WTC11 (cell line): ENCODE results near the gene ALOXE3. TPM values are rescaled to one million over a fixed set of nuclear protein-coding genes. Genes with fewer than 3 reads are reported as not detected.
A peak's percentile ranks its signal among the peaks of the same experiment; 100 is the strongest.

Experiments used
- ATAC-seq: fragments of 200-7000 bp; cut with Tn5 transposase; 2 replicates; pipeline ENCODE4 v1.10.0; 2021; ENCODE audit warnings: mild to moderate bottlenecking, moderate library complexity
- CTCF ChIA-PET: fragments of 300-600 bp; sonication (Branson Sonifier 250); formaldehyde crosslinking; loops from one replicate; lab custom pipeline; 2021; ENCODE audit warnings: antibody characterized with exemption; lab: Charles Lee
- POLR2A ChIA-PET: fragments of 350-600 bp; sonication (Branson Sonifier 250); formaldehyde crosslinking; loops from one replicate; lab custom pipeline; 2021; ENCODE audit warnings: antibody characterized with exemption; lab: Charles Lee
- DNase-seq: peaks from one replicate; pipeline ENCODE4 v3.0.0; 2021; ENCODE audit warnings: low spot score
- H3K27ac Mint-ChIP-seq: 2 replicates; pipeline ENCODE4 v1.8.0; 2021; ENCODE audit warnings: mixed read lengths
- H3K27me3 Mint-ChIP-seq: 2 replicates; pipeline ENCODE4 v1.8.0; 2021; ENCODE audit warnings: low read depth, mild to moderate bottlenecking, moderate library complexity, mixed read lengths
- H3K36me3 Mint-ChIP-seq: 2 replicates; pipeline ENCODE4 v1.8.0; 2021; ENCODE audit warnings: mixed read lengths
- H3K4me1 Mint-ChIP-seq: 2 replicates; pipeline ENCODE4 v1.8.0; 2022; ENCODE audit warnings: mixed read lengths
- H3K4me3 Mint-ChIP-seq: 2 replicates; pipeline ENCODE4 v1.8.0; 2021; ENCODE audit warnings: mild to moderate bottlenecking, moderate library complexity, mixed read lengths
- H3K9me3 Mint-ChIP-seq: 2 replicates; pipeline ENCODE4 v1.8.0; 2021; ENCODE audit warnings: mixed read lengths
- ARID4B ChIP-seq: sonication (generic); formaldehyde crosslinking; IDR thresholded peaks from 2 replicates; pipeline ENCODE4 v1.8.0; 2023; ENCODE audit warnings: missing genetic modification reagents, mild to moderate bottlenecking, borderline replicate concordance
- ATF3 ChIP-seq: sonication (generic); formaldehyde crosslinking; conservative IDR thresholded peaks from 2 replicates; pipeline ENCODE4 v1.8.1; 2022; ENCODE audit warnings: mild to moderate bottlenecking, missing genetic modification reagents
- CDX4 ChIP-seq: fragments of 250-450 bp; sonication (Bioruptor Pico); IDR thresholded peaks from 2 replicates; pipeline ENCODE4 v1.9.0; 2021; ENCODE audit warnings: moderate library complexity, mild to moderate bottlenecking, inconsistent platforms, borderline replicate concordance
- CREM ChIP-seq: sonication (generic); formaldehyde crosslinking; IDR thresholded peaks from 2 replicates; pipeline ENCODE4 v1.8.1; 2022; ENCODE audit warnings: mild to moderate bottlenecking, missing genetic modification reagents, moderate library complexity
- CTCF ChIP-seq: fragments of 200-600 bp; IDR thresholded peaks from 2 replicates; pipeline ENCODE4 v1.8.0; 2022; ENCODE audit warnings: antibody characterized with exemption
- ETV6 ChIP-seq: sonication (generic); formaldehyde crosslinking; IDR thresholded peaks from 2 replicates; pipeline ENCODE4 v1.8.1; 2022; ENCODE audit warnings: mild to moderate bottlenecking, missing genetic modification reagents
- GABPB1 ChIP-seq: sonication (generic); formaldehyde crosslinking; IDR thresholded peaks from 2 replicates; pipeline ENCODE4 v1.8.1; 2023; ENCODE audit warnings: mild to moderate bottlenecking, missing genetic modification reagents
- HMGXB4 ChIP-seq: sonication (generic); formaldehyde crosslinking; IDR thresholded peaks from 2 replicates; pipeline ENCODE4 v1.8.1; 2023; ENCODE audit warnings: mild to moderate bottlenecking, moderate library complexity, missing genetic modification reagents
- JAZF1 ChIP-seq: fragments of 250-450 bp; sonication (Bioruptor Pico); IDR thresholded peaks from 2 replicates; pipeline ENCODE4 v1.9.0; 2021; ENCODE audit warnings: moderate library complexity, mild to moderate bottlenecking, inconsistent platforms
- MAX ChIP-seq: sonication (generic); formaldehyde crosslinking; IDR thresholded peaks from 2 replicates; pipeline ENCODE4 v1.8.0; 2022; ENCODE audit warnings: mild to moderate bottlenecking, missing genetic modification reagents
- MYBL2 ChIP-seq: sonication (generic); formaldehyde crosslinking; IDR thresholded peaks from 2 replicates; pipeline ENCODE4 v1.8.1; 2023; ENCODE audit warnings: mild to moderate bottlenecking, moderate library complexity, missing genetic modification reagents
- PRRX2 ChIP-seq: fragments of 250-450 bp; sonication (Bioruptor Pico); IDR thresholded peaks from 2 replicates; pipeline ENCODE4 v1.8.0; 2021; ENCODE audit warnings: mild to moderate bottlenecking
- RORB ChIP-seq: fragments of 250-450 bp; sonication (Bioruptor Pico); IDR thresholded peaks from 2 replicates; pipeline ENCODE4 v1.9.0; 2021; ENCODE audit warnings: mild to moderate bottlenecking
- SP1 ChIP-seq: sonication (generic); formaldehyde crosslinking; conservative IDR thresholded peaks from 2 replicates; pipeline ENCODE4 v1.8.1; 2022; ENCODE audit warnings: missing genetic modification reagents
- TEAD1 ChIP-seq: sonication (generic); formaldehyde crosslinking; IDR thresholded peaks from 2 replicates; pipeline ENCODE4 v1.8.0; 2022; ENCODE audit warnings: mild to moderate bottlenecking, missing genetic modification reagents
- USF1 ChIP-seq: sonication (generic); formaldehyde crosslinking; IDR thresholded peaks from 2 replicates; pipeline ENCODE4 v1.8.0; 2022; ENCODE audit warnings: mild to moderate bottlenecking, missing genetic modification reagents
- ZBTB21 ChIP-seq: sonication (generic); formaldehyde crosslinking; IDR thresholded peaks from 2 replicates; pipeline ENCODE4 v1.8.1; 2023; ENCODE audit warnings: mild to moderate bottlenecking, missing genetic modification reagents, borderline replicate concordance
- ZMAT4 ChIP-seq: fragments of 250-450 bp; sonication (Bioruptor Pico); IDR thresholded peaks from 2 replicates; pipeline ENCODE4 v1.9.0; 2021; ENCODE audit warnings: mild to moderate bottlenecking
- ZNF138 ChIP-seq: sonication (generic); formaldehyde crosslinking; conservative IDR thresholded peaks from 2 replicates; pipeline ENCODE4 v1.8.1; 2022; ENCODE audit warnings: mild to moderate bottlenecking, moderate library complexity, missing genetic modification reagents
- ZNF232 ChIP-seq: sonication (generic); formaldehyde crosslinking; IDR thresholded peaks from 2 replicates; pipeline ENCODE4 v1.8.0; 2022; ENCODE audit warnings: mild to moderate bottlenecking, missing genetic modification reagents
- total RNA-seq: library from RNA; stranded (reverse); gene quantifications from 3 replicates; pipeline ENCODE4 v1.2.3, GENCODE V29; 2021

The ALOXE3 gene
- total RNA-seq, 1 experiment from 2014 or later: 0.81 TPM

GRCh38 chr17:8140065-8141029, 22.0 kb upstream of the ALOXE3 start:
- CTCF ChIA-PET: interaction anchor here (0.6 to 3.6 kb wide), 9 partner anchors 11 to 227 kb away, joined by 3 to 25 read pairs (median 4); partner anchors contain the start of genes ALOXE3, HES7 and PER1
- H3K27ac Mint-ChIP-seq: no peak overlapping the region
- H3K4me3 Mint-ChIP-seq: no peak overlapping the region
- peaks cover 15% of the 10 kb centered on the region for H3K36me3 Mint-ChIP-seq
- no peaks in the 10 kb centered on the region; the same call in 1 of the 2 replicates for H3K27me3 Mint-ChIP-seq
- H3K4me1 Mint-ChIP-seq: 0 out of 2 replicates have a peak, but pooled peaks cover 2% of the 10 kb centered on the region
- no peak for DNase-seq
- TF ChIP-seq ZMAT4: no peak
- POLR2A ChIA-PET: interaction anchor here (1.1 to 2.3 kb wide), 3 partner anchors 12 to 16 kb away, joined by 4 to 12 read pairs (median 5); partner anchors contain the start of gene PER1
- no peak for ATAC-seq
- H3K9me3 Mint-ChIP-seq: no peaks in the 10 kb centered on the region

GRCh38 chr17:8138672-8139371, 20.5 kb upstream of the ALOXE3 start:
- ChIA-PET CTCF (interaction anchor here (0.8 to 3.6 kb wide), 8 partner anchors 12 to 45 kb away, joined by 3 to 25 read pairs (median 6); partner anchors contain the start of genes ALOXE3, HES7 and PER1), POLR2A (interaction anchor here (1.1 to 2.3 kb wide), 3 partner anchors 13 to 34 kb away, joined by 3 to 12 read pairs (median 4); partner anchors contain the start of gene PER1)
- ATAC-seq: peak; percentile 91
- no peaks in the 10 kb centered on the region for H3K9me3 Mint-ChIP-seq
- H3K4me1 Mint-ChIP-seq: peaks cover 8% of the 10 kb centered on the region
- DNase-seq: peak; percentile 97
- no peak overlapping the region for H3K27ac Mint-ChIP-seq
- H3K27me3 Mint-ChIP-seq: no peaks in the 10 kb centered on the region; the same call in 1 of the 2 replicates
- H3K4me3 Mint-ChIP-seq: no peak overlapping the region
- H3K36me3 Mint-ChIP-seq: peaks cover 10% of the 10 kb centered on the region
- peak; percentile 34 for TF ChIP-seq CREM (CRISPR knock-in tag)
- TF ChIP-seq SP1 (CRISPR knock-in tag): peak; percentile 71
- TF ChIP-seq GABPB1 (CRISPR knock-in tag): peak; percentile 87
- peak; percentile 46; the same call in 1 of the 2 replicates for TF ChIP-seq ETV6
- no peak for TF ChIP-seq MYBL2
- TF ChIP-seq USF1 (CRISPR knock-in tag): peak; percentile 23; the same call in 1 of the 2 replicates
- TF ChIP-seq MAX: 0 out of 2 replicates have a peak, but pooled peaks have one; percentile 57
- TF ChIP-seq JAZF1 (CRISPR knock-in tag): no peak
- TF ChIP-seq ARID4B (CRISPR knock-in tag): peak; percentile 31; the same call in 1 of the 2 replicates
- TF ChIP-seq CDX4 (CRISPR knock-in tag): no peak
- no peak for TF ChIP-seq PRRX2
- peak; percentile 19; the same call in 1 of the 2 replicates for TF ChIP-seq ZNF232 (CRISPR knock-in tag)
- TF ChIP-seq ZBTB21 (CRISPR knock-in tag): no peak
- TF ChIP-seq ZNF138 (CRISPR knock-in tag): no peak
- TF ChIP-seq CTCF: peak; percentile 83
- no peak for TF ChIP-seq RORB (CRISPR knock-in tag)
- peak; percentile 99 for TF ChIP-seq HMGXB4 (CRISPR knock-in tag)
- no peak for TF ChIP-seq ATF3 (CRISPR knock-in tag)
- TF ChIP-seq TEAD1 (CRISPR knock-in tag): peak; percentile 89; the same call in 1 of the 2 replicates
